Effector memory CD4-positive, alpha-beta T cell (primary cell): ENCODE data around the gene LRMDA.

Experiments used
- DNase-seq, 3 donors: peaks; one replicate each; pipeline ENCODE4 v3.0.0-alpha.2; 2020
- H3K27ac ChIP-seq: 2 replicates; pipeline ENCODE4 v1.7.0; 2013; ENCODE audit warnings: mild to moderate bottlenecking, low read length, moderate library complexity; ENCODE audit not compliant: insufficient read depth, poor library complexity, severe bottlenecking
- H3K27me3 ChIP-seq: replicated peaks from 2 replicates; pipeline ENCODE4 v1.7.0; 2013; ENCODE audit warnings: mild to moderate bottlenecking, low read length; ENCODE audit not compliant: insufficient read depth, control insufficient read depth, poor library complexity, severe bottlenecking
- H3K36me3 ChIP-seq: 2 replicates; pipeline ENCODE4 v1.7.0; 2013; ENCODE audit warnings: mild to moderate bottlenecking, low read length, moderate library complexity; ENCODE audit not compliant: control insufficient read depth, insufficient read depth
- H3K4me1 ChIP-seq: 2 replicates; pipeline ENCODE4 v1.7.0; 2013; ENCODE audit warnings: low read length, mild to moderate bottlenecking; ENCODE audit not compliant: control insufficient read depth, insufficient read depth, poor library complexity, severe bottlenecking
- H3K4me3 ChIP-seq: 2 replicates; pipeline ENCODE4 v1.7.0; 2013; ENCODE audit warnings: low read length, low read depth, mild to moderate bottlenecking; ENCODE audit not compliant: insufficient read depth, poor library complexity, severe bottlenecking
- H3K9me3 ChIP-seq: 2 replicates; pipeline ENCODE4 v1.7.0; 2013; ENCODE audit warnings: mild to moderate bottlenecking, low read length, moderate library complexity; ENCODE audit not compliant: control insufficient read depth

Gene LRMDA

DNA sequence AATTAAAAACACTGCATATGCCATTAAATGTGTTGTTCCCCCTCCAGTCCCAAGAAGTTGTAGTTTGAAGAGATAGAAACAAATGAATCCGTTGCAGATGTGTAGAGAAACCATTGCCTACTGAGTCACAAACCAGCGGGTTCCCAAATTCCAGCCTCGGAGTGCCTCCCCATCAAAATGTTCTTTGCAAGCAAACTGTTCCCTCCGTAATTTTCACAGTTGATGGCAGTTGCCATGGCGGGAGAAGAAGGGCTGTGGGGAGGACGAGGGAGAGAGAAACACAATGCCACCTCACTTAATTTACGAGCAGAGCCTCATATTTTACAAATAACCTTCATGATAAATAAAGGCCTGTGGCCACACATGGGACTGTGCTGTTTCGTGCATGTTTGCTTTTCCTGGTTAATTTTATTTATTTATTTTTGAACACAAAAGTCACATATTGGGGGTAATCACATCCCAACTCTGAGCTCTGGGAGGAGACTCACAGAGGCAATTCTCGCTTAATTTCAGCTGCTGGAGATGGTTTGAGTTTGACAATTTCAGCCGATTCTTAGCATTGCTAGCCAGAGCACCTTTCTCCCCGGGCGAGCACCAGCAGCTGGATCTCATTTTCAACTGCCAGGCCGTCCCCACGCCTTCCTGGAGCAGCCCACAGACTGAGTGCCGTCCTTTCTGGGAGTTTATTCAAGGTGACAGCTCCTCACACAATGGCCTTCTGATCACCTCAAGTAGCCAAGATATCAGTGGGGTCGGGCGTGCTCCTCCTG, 1122.0 kb downstream of the LRMDA start:
- Histone ChIP-seq H3K36me3 (no peaks in the 10 kb centered on the region), H3K27me3 (no peaks in the 10 kb centered on the region), H3K9me3 (no peaks in the 10 kb centered on the region), H3K27ac (no peak overlapping the region), H3K4me3 (no peak overlapping the region), H3K4me1 (no peaks in the 10 kb centered on the region)
- DNase-seq = no peak

DNA sequence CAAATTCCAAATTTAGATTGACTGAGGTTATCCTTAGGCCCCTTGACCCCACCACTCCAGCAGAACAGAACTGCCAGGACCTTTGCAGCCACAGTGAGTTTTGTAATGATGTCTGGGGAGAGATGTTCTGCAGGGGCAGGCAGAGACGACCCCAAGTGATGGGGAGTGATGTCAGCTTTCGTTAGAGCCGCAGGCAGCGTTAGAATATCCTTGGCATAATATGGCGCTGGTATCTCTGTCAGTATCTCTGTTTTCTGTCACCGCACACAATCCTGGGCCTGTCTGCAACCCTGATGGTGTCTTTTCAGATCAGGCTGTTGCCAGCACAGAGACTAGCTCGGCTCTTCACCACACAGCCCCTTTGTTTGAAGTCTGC, 1122.6 kb downstream of the LRMDA start:
- no peak for DNase-seq
- no peaks in the 10 kb centered on the region for H3K4me1 ChIP-seq
- no peaks in the 10 kb centered on the region for H3K36me3 ChIP-seq
- no peaks in the 10 kb centered on the region for H3K27me3 ChIP-seq
- no peak overlapping the region for H3K27ac ChIP-seq
- H3K4me3 ChIP-seq = no peak overlapping the region
- H3K9me3 ChIP-seq = no peaks in the 10 kb centered on the region

DNA sequence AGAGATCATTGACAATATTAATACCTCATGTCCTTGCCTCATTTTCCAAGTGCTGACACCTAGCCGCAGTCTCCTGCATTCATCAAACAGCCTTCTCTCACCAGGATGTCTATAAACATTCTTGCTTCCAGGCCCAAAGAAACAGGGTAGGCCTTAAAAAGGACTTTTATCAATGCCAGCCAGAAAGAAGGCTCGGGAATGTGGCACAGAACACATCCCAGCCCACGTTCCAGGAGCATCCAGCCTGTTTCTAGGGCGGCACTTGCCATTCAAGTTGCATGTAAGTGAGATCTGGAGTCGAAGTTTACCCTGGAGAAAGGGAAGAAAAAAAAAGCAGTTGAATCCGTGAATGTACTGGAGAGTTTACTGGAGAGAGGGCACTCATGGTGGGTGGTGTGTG, 1123.1 kb downstream of the LRMDA start:
- no peaks in the 10 kb centered on the region for H3K36me3 ChIP-seq
- H3K4me1 ChIP-seq = no peaks in the 10 kb centered on the region
- H3K27ac ChIP-seq = no peak overlapping the region
- no peaks in the 10 kb centered on the region for H3K9me3 ChIP-seq
- no peaks in the 10 kb centered on the region for H3K27me3 ChIP-seq
- H3K4me3 ChIP-seq = no peak overlapping the region
- DNase-seq = no peak

DNA sequence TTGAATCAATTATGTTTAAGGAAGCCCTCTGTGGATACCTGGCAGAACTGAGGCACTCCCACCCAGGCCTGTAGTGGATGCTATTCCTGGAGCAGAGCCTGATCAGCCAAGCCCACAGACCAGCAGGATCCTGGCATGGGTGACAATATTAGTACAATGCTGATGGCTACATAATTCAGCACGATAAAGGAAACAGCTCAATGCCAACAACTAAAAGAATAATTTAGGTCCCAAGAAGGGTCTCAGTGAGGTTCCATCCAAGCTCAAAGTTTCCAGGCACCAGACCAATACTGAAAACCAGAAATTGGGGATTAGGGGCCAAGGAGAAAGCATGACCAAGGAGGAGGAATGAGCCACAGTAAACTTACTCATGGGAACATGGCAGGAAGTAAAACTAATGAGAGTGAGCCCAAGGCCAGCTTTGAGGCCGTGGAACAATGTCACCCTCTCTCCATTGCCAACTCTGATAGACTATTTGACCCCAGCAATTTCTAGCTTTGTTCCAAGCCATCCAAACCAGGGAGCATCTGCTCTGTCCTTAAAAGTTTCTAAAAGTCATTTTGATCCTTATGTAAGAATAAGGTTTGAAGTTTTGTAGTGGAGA, 1123.7 kb downstream of the LRMDA start:
- H3K27me3 ChIP-seq = no peaks in the 10 kb centered on the region
- no peak for DNase-seq
- no peaks in the 10 kb centered on the region for H3K9me3 ChIP-seq
- H3K36me3 ChIP-seq = no peaks in the 10 kb centered on the region
- no peaks in the 10 kb centered on the region for H3K4me1 ChIP-seq
- no peak overlapping the region for H3K4me3 ChIP-seq
- H3K27ac ChIP-seq = no peak overlapping the region

DNA sequence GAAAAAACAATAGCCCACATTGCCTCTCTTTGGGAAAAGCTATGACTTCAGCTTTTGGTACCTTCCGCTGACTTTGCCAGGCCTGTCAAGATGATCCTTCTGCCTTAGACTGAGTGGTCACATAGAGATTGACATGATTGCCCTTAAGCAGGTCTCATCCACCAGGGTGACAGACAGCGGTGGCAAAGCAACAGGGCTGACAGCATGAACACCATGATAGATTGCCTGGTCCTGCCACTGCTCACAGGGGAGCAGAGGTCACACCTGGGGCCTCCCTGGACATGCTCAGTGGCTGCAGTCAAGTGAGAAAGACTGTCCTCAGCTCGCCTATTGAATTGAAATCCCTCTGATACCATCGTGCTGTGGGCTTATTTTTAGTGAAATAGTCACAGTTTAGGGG, 1125.9 kb downstream of the LRMDA start:
- Histone ChIP-seq H3K27me3 (no peaks in the 10 kb centered on the region), H3K4me1 (no peaks in the 10 kb centered on the region), H3K9me3 (no peaks in the 10 kb centered on the region), H3K4me3 (no peak overlapping the region), H3K27ac (no peak overlapping the region), H3K36me3 (no peaks in the 10 kb centered on the region)
- DNase-seq = no peak

DNA sequence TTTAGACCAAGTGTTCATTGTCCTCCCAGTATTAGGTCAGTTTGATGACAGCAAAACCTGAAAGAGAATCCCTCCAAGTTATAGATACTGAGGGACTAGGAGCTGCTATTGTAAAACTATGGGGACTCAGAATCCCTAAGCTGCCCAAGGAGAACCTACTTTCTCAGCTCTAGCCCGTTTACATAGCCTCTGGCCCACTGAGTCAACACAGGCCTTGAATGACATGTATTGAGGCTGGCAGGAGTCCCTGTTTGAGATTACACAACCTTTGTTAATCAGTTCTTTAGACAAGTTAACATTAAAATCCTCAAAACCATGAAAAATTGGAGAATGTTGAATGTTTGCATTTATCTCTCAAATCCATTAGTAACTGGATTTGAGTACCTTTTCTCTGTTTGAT, 1127.2 kb downstream of the LRMDA start:
- Histone ChIP-seq H3K27me3 (no peaks in the 10 kb centered on the region), H3K36me3 (no peaks in the 10 kb centered on the region), H3K27ac (no peak overlapping the region), H3K9me3 (no peaks in the 10 kb centered on the region), H3K4me1 (no peaks in the 10 kb centered on the region), H3K4me3 (no peak overlapping the region)
- no peak for DNase-seq

DNA sequence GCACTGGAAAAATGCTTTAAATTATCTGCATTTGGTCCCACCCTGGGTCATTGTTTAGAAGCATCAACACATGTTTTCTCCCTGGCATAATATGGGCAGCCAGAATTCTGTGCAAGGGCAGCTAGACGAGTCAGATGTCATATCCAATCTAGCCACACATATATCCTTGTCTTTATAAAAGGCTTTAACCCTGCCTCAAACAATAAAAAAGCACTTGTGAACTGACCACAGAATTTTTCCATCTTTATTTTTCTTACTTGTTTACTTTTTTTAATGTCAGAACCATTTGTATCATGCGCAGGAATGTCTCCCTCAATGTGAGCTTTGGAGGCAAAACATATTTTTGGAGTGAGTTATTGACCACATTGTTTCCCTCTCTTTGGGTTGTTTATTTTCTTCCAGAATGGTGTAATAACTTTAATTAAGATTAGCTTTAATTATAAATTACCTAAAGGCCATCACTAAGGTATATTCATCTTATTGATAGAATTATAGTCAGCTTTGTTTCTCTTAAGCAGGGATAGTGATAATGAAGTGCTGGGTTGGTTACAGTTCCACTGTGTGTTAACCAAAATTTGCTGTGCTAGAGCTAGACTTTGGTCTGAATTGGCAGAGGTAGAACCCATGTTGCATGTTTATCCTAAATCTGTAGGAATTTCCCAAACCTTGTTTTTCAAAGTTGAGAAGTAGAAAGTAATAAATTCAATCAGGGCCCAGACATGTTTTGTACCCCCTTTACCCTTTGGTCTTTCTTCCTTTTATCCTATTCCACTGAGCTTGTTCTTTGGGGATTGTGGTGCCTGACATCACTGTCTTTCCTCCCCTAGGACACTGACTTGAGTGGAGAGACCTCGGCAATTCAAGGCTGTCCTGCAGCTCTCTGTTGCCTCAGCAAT, 1127.8 kb downstream of the LRMDA start:
- Histone ChIP-seq H3K4me1 (no peaks in the 10 kb centered on the region), H3K36me3 (no peaks in the 10 kb centered on the region), H3K4me3 (no peak overlapping the region), H3K27ac (no peak overlapping the region), H3K9me3 (no peaks in the 10 kb centered on the region), H3K27me3 (no peaks in the 10 kb centered on the region)
- DNase-seq = no peak

DNA sequence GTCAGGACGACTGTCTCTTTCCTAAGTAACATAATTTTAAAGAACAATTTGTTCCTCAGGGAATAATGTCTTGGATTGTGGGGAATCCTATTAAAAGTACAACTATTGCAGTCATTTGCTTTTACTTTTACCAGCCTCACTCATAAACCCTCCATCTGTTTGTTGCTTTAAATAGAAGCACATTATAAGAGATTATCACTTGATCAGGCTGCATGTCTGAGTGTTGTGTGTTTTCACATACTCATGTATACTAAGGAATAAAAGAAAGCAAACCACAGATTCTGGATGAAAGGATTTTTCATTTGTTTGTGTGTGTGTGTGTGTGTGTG, 1128.4 kb downstream of the LRMDA start:
- DNase-seq = no peak
- no peak overlapping the region for H3K4me3 ChIP-seq
- no peak overlapping the region for H3K27ac ChIP-seq
- no peaks in the 10 kb centered on the region for H3K36me3 ChIP-seq
- no peaks in the 10 kb centered on the region for H3K9me3 ChIP-seq
- H3K4me1 ChIP-seq = no peaks in the 10 kb centered on the region
- no peaks in the 10 kb centered on the region for H3K27me3 ChIP-seq

DNA sequence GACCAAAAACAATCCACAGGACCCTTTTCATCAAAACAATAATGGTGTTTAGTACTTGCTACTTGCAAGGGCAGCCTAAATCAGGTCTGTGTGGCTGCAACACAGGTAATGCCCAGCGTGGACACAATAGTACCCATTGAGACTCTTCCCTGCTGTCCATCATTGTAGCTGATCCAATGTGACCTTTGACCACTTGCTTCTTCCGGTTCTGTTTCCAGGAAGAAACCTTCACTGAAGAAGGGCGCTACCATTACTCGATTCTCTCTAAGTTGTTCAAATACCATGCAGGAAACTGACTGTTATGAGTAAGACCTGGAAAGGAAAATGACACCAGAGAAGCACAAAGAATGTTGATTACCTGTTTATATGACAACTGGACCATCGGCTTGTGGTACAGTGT, 1128.9 kb downstream of the LRMDA start:
- H3K4me3 ChIP-seq = no peak overlapping the region
- DNase-seq = no peak
- H3K9me3 ChIP-seq = no peaks in the 10 kb centered on the region
- no peaks in the 10 kb centered on the region for H3K27me3 ChIP-seq
- H3K4me1 ChIP-seq = no peaks in the 10 kb centered on the region
- no peak overlapping the region for H3K27ac ChIP-seq
- H3K36me3 ChIP-seq = no peaks in the 10 kb centered on the region

DNA sequence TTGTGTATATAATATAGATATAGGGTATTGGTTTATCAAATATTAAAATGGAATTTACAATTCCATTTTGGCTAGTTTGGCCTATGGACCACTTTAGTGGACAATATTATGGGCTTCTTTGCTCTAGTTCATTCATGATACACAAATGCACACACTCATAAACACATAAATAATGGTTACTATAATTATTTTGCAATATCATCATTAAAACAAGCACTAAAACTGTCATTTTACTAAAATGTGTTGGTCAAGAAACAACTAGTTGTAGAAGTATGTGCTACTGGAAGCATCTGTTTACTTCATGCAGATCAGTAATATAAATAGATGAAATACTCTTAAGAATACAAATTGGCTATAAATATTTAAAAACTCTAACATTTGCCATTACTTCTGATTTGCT, 1131.9 kb downstream of the LRMDA start:
- H3K27me3 ChIP-seq = no peaks in the 10 kb centered on the region
- no peak for DNase-seq
- H3K4me1 ChIP-seq = no peaks in the 10 kb centered on the region
- H3K36me3 ChIP-seq = no peaks in the 10 kb centered on the region
- H3K4me3 ChIP-seq = no peak overlapping the region
- no peak overlapping the region for H3K27ac ChIP-seq
- no peaks in the 10 kb centered on the region for H3K9me3 ChIP-seq
